GM18873 (cell line): ENCODE data around the gene ULK4.
"Not testable (repeated sequence)": the region's sequence is repeated elsewhere in the genome, so short reads cannot be mapped to it uniquely, and the experiment has no call there.

Experiments used
- ATAC-seq: cut with Tn5 transposase; IDR thresholded peaks from one replicate; pipeline ENCODE4 v1.9.1; 2021; ENCODE audit warnings: mild to moderate bottlenecking, moderate library complexity, moderate number of reproducible peaks; ENCODE audit not compliant: unreplicated experiment, low FRiP score

The ULK4 gene

DNA sequence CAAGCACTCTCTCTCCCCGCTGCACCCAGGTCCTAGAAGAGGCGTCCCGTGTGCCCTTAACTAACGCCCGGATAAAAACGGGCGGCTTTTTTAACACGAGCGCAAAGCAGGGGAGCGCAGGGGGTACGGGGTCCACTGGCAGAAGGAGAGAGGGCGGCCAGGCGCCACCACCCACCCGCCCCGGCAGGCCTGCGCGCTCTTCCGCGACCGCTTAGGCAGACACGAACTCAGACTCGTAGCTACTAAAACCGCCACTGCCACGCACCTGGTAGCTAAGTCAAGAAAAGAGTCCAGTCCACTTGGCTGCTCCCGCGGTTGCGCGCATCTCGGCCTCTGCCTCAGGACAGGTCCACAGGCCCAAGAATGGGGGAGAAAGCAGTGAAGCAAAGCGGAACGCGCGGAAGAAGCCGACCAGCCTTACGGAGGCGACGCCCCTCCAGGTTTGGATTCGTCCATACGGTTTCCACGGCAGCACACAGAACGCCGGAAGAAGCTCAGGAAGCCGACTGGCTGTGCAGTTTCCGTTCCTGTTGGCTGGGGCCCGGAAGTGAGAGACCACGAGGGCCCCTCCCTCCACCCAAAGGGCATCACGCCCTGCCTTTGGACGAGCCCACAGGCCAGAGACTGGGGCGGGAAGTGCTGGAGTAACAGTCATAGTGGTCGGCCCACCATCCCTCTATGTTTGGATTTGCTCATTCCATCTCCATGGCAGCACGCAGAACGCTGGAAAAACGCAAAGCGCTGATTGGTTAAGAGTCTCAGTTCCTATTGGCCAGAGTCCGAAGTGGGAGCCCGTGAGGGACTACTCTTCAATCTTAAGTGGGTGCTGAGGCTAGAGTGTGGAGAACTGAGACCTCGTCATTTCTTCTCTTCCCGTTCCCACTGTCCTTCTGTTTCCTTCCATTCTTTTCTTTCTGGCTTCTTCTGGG, at the start of gene ULK4:
Gene ULK4 (minus strand): TSS at position 353 of the 929 bp plus-strand sequence. CDS start 7,344 bp downstream, outside the sequence.
- ATAC-seq, result peak; percentile 97

DNA sequence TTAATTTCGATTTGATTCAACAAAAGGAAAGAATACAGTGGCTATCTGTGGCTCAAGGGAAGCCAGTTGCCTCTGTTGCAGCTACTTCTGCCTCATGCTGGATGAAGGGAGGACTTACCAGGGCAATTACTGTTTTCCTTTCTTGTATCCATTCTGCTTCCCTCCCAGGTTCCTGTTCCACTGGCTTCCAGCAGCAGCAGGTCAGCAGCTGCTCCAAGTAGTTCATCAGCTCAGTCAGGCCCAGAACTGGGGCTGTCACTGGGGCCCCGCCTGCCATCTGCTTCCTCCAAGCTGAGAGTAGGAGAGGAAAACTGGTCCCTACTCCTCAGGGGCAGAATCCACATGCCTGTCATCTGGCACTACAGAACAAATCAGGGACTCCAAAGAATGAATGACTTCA, 48.6 kb upstream of the ULK4 start:
- ATAC-seq, result no peak

DNA sequence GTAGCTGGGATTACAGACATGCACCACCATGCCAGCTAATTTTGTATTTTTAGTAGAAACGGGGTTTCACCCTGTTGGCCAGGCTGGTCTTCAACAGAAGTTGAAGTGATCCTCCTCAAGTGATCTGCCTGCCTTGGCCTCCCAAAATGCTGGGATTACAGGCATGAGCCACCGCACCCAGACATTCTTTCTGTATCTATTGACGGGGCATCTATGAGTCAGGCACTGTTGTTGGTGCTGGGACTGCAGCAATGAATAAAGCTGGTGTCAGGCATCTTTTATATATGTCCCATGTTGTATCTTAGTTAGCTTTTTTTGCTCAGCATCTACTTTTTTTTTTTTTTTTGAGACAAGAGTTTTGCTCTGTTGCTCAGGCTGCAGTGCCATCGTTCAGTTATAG, 47.6 kb upstream of the ULK4 start:
- ATAC-seq, result no peak

DNA sequence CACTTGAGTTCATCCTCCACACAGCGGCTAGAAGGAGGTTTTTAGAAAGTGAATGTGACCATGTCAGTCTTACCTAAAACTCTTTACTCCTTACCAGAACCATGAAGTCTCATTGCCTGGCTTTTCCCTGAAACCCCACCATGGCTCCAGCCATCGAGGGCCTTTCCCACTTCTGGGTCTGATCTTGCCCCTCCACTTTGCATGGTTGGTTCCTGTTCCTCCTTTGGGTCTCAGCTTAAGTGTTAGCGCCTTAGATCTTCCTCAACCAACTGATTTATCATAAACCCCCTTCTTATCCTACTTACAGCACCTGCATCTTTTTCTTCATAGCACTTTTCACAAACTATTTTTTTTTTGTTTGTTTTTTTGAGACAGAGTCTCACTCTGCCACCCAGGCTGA, 45.9 kb upstream of the ULK4 start:
- ATAC-seq, result no peak

DNA sequence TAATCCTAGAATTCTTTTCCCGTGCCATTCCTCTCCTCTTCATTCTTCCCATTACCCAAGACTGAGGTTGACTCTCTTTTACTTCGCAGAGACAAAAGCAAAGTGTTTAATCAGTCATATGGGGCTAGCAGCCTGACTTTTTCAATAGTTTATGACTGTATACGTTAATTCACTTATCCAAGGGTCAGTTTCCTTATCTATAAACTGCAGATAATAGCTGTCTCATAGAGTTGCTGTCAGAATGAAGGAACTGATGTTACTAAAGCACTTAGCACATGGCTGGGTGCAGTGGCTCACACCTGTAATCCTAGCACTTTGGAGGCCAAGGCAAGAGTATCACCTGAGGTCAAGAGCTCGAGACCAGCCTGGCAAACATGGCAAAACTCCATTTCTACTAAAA, 43.5 kb upstream of the ULK4 start:
- ATAC-seq, result no peak

DNA sequence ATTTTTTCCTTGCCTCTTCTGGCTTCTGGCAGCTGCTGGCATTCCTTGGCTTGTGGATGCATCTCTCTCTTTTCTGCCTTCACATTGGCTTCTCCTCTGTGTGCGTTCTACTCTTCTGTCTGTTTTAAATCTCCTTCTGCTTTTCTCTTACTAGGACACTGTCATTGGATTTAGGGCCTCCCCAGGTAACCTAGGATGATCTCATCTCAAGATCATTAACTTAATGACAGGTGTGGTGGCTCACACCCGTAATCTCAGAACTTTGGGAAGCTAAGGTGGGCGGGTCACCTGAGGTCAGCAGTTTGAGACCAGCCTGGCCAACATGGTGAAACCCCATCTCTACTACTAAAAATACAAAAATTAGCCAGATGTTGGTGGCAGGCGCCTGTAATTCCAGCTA, 40.9 kb upstream of the ULK4 start:
- no peak for ATAC-seq

DNA sequence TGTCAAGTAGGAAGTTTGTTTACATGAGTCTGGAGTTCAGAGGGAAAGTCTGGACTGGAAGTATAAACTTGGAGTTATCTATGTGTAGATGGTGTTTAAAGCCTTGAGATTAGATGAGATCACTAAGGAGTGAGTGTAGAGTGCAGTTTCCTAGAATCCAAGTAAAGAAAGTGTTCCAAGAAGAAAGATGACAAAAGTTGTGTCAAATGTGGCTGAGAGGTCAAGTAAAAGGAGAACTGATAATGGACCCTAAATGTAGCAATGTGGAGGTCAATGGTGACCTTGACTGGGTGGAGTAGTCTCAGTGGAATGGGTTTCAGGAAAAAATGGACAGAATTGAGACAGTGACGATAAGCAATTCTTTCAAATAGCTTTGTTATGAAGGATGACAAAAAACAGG, 39.9 kb upstream of the ULK4 start:
- no peak for ATAC-seq

DNA sequence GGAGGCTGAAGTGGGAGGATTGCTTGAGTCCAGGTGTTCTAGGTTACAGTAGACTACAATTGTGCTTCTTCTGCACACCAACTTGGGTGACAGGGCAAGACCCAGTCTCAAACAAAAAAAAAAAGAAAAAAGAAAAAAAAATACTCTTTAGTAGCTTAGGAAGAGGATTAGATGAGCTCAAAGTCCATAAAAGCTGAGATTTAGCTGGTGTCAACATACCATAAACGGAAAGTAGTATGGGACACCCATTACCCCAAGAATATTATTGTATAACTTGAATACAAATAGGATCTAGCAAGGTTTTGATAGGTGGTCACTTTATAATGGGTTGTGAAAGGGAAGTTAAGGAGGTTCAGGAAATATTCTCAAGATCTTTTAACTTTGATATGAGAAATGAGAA, 38.0 kb upstream of the ULK4 start:
- no peak for ATAC-seq

DNA sequence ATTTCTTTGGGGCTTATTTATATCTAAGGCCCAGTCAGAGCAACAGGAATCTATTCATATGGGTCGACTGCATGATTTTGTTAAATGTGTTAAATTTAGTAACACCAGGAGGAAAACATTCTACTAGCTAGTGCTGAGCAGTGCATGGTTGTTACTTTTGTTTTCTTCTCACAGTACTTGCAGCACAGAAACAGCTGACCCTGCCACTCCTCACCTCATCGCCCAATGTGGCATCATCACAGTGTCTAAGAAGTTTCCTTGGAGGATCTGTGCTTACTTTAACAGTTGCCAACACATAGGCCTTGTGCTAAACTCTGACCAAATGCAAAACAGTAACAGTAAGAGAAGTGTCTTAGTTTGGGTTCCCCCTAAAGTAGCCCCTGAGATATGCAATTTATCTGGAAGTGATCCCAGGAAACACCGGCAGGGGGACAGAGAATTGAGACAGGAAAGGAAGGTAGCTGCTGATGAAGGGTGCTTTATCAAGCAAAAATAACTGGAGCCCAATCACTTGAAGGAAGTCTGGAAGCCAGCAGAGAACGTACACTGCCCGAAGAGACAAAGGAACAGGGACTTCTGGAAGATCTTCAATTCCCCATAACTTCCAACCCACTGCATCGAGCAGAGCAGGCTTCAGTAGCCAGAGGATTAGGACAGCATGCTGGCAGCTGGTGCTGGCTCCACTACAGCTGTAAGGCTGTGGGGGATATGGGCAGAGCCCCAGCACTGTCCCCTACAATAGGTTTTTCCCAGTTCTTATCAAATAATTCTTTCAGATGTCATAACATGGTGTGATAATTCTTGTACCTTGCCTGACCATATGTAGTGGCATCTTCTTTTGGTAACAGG, 36.0 kb upstream of the ULK4 start:
- ATAC-seq, result no peak

DNA sequence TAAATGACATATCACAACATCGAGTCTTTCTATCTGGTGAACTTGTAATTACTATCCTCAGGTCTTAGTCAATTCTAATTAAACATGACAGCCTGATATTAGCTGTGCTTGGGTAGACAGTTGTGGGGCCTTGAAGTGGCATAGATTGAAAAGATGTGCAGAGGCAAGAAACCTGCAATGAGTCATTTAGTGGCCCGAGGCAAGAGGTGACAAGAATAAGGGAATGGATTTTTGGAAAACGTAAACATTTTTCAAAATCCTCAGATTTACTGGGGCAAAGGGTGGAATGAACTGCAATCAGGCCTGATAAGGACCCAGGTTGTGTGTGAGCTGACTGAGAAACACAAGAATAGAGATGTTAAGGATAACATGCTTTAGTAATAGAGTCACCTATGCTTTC, 29.5 kb upstream of the ULK4 start:
- ATAC-seq, result no peak

DNA sequence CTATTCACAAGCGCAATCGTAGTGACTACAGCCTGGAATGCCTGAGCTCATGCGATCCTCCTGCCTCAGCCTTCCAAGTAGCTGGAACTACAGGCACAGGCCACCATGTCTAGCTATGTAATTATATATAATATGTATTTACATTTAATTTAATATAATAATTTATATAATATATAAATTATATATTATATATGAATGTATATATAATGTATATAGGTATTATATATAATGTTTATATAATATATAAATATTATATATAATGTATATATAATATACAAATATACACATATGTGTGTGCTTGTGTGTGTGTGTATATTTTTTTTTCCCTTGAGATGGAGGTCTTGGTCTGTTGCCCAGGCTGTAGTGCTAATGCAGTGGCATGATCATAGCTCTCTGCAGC, 27.6 kb upstream of the ULK4 start:
- no peak for ATAC-seq

DNA sequence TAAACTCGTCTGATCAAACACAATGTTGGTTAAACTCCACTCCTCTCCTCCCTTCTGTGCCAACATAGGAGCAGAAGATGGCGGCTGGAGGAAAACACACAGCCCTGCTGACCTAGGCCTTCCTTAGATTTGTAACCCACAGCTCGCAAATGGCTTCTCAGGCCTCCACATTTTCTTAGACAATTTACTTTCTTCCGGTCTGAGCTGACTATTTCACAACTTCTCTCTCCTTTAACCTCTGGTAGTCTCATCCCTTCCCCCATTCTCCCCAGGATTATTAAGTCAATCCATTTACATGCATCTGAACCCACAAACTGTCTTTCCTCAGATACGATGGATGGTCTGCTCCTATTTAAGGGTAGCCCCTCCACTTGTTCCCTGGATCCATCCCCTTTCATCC, 25.7 kb upstream of the ULK4 start:
- ATAC-seq, result no peak

DNA sequence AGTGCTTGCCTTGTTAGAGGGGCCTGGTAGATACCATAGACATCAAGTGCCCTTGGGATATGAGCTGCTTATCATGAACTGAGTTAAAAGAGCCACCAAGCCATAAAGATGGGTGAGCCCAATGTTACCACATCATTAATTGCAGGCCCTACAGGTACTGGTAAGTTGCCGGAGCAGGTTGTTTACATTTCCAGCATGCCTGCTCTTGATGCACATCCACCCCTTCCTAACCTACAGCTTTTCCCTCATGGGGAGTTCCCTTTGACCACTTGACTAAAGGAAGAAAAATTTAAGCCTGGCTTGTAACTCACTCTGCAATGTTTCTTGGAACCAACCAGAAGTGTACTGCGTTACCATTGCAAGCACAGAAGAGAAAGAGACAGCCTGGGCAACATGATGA, 24.7 kb upstream of the ULK4 start:
- ATAC-seq, result no peak

DNA sequence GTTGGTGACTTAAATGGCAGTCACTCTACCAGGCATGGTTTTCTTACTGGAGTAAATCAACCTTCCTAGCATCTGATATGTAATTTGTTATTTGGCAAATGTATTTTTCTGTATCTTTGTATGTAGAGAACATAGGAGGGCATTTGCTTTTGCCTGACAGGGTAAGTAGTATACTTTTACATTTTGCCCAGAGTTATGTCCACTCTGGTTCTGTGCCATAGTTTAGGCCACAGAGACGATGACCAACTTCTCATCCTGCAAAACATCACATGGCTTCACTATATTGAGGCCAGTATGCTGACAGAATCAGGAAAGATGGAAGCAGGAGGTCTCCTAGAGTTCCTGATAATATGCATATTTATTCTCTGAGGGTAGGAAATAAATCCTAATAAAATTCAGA, 23.1 kb upstream of the ULK4 start:
- no peak for ATAC-seq

DNA sequence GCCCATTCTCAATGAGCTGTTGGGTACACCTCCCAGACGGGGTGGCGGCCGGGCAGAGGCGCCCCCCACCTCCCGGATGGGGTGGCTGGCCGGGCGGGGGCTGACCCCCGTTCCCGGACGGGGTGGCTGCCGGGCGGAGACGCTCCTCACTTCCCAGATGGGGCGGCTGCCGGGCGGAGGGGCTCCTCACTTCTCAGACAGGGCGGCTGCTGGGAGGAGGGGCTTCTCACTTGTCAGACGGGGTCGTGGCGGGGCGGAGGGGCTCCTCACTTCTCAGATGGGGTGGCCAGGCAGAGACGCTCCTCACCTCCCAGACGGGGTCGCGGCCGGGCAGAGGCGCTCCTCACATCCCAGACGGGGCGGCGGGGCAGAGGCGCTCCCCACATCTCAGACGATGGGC, 21.2 kb upstream of the ULK4 start:
- not testable (repeated sequence) for ATAC-seq

DNA sequence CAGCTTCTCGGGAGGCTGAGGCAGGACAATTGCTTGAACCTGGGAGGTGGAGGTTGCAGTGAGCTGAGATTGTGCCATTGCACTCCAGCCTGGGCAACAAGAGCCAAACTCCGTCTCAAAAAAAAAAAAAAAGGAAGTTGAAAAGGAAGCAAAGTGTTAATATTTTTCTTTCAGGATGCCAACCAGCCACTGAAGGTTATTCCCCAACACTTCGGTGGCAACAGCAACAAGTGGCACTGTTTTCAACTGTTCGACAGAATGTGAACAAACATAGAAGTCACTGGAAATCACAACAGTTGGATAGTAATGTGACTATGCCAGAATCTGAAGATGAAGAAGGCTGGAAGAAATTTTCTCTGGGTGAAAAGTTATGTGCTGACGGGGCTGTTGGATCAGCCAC, 15.5 kb upstream of the ULK4 start:
- not testable (repeated sequence) for ATAC-seq

DNA sequence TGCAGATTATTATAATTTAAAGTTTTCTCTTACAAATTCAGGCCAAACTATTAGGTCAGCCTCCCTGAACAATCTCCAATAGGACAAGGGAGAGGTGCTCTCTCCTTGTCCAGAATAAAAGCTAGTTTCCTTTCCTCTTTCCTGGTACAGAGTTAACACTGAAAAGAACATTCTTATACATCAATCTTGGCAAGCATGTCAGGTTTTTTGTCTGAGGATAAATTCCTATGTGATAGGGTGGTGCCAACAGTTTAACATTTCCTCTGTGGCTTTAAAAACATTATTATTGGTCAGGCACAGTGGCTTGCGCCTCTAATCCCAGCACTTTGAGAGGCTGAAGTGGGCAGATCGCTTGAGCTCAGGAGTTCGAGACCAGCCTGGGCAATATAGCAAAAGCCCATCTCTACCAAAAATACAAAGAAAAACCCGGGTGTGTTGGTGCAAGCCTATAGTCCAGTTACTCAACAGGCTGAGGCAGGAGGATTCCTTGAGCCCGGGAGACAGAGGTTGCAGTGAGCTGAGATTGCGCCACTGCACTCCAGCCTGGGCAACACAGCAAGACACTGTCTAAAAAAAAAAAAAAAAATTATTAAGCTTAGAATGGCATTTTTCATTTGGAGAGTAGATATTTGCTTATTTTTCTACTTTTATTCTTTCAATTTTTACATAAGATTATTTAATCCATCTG, 13.7 kb upstream of the ULK4 start:
- ATAC-seq, result no peak

DNA sequence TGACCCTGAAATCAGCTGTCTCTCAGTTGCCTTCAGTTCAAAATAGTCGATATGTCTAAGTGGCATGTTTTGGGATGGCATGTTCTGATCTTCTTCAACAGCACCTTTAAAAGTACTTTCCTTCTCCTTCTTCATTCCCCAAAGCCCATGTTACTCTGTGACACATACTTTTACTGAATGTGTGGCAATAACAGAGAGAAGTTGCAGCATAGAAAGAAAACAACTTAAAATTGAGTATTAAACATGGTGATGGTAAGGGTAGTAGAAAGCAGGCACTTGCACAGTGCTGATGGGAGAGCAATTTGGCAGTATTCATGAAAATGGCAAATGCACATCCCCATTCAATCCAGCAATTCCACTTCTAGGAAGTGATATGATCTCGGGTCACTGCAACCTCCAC, 12.3 kb upstream of the ULK4 start:
- ATAC-seq, result no peak

DNA sequence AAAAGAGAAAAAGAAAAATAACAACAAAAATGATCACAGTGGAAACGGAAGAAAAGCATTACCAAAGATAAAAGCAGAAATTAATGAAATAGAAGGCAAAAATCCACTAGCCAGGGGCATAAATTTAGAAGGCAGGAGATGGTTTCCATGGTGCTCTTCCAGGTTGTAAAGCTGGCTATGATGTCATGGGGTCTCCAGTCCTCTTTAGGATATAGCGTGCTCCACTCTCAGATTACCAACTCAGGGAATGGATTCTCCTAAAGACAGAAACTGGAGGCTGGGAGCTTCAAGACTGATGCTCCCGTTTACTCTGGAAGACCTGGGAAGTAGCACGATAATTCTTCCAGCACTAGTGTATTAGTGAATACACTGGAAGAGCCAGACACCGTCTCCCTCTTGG, 10.9 kb upstream of the ULK4 start:
- no peak for ATAC-seq

DNA sequence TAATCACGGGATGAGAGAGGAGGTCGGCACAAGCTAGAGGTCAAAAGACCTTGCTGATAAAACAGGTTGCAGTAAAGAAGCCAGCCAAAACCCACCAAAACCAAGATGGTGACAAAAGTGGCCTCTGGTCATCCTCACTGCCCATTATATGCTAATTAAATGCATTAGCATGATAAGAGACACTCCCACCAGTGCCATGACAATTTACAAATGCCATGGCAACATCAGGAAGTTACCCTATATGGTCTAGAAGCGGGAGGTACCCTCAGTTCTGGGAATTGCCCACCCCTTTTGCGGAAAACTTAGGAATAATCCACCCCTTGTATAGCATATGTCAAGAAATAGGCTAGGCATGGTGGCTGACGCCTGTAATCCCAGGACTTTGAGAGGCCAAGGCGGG, 4.3 kb upstream of the ULK4 start:
- ATAC-seq, result no peak

DNA sequence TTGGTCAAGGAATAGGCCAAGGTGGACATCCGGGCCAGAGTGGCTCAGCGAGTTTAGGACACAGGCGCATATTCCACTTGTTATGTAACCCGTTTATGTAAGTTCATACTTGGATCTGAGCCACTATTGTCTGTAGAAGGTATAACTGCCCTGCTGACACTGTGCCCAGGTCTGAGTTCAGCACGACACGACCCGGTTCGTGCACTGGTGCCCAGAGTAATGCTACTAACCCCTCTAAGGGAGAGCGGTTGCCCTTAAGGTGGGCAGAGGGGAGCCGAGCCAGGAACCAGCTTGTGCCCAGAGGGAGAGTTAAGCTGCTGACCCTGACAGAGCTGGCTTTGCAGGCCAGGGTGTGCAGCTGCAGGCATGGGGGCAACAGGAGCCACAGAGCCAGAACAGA, 1.9 kb upstream of the ULK4 start:
- no peak for ATAC-seq
